DLD1 (cell line): ENCODE data around the gene FNIP2.

Experiments
- in situ Hi-C: cut with HindIII; loops from 2 replicates; pipeline ENCODE4 v1.10.0; 2017; ENCODE audit warnings: low sequenced_read_pairs

FNIP2 gene

DNA sequence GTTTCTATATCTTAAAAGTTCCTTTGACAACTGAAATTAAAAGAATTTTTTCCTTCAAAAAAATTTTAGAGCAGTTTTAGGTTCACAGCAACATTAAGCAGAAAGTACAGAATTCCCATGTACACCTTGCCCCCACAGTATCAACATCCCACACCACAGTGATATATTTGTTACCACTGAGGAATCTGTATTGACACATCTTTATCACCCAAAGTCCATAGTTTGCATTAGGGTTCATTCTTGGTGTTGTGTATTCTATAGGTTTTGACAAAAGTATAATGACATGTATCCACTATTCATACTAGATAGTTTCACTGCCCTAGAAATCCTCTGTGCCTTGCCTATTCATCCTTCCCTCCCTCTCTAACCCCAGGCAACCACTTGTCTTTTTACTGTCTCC is 43.7 kb downstream of the FNIP2 start:
- in situ Hi-C loops: no loop called here

DNA sequence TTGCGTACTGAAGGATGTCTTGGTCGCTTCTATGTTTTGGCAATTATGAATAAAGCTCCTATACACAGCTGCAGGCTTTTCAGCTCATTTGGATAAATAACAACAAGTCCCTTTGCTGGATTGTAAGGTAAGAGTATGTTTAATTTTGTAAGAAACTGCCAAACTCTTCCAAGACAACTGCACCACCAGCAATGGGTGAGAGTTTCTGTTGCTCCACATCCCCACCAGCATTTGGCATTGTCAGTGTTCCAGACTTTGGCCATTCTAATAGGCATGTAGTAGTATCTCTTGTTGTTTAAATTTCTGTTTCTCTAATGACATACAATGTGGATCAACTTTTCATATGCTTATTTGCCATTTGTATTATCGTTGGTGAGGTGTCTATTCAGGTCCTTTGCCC is 44.3 kb downstream of the FNIP2 start:
- in situ Hi-C loops: no loop called here

DNA sequence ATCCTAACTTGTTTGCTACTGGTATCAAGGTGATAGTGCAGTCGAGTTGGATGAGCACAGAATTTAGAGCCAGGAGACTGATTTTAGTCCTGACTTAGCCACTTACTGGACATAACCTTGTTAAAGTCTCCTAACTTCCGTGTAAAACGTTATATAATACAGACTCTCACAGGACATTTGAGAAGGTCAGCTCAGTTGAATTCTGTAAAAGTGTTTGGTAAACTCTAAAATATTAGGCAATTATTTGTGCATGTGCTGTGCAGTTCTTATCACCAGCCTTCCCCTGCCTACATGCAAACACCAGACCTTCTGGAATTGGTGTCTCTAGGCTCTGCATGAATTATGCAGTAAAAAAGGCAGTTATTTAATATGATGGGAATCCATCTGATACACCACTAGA is 45.4 kb downstream of the FNIP2 start:
- in situ Hi-C loops: no loop called here

DNA sequence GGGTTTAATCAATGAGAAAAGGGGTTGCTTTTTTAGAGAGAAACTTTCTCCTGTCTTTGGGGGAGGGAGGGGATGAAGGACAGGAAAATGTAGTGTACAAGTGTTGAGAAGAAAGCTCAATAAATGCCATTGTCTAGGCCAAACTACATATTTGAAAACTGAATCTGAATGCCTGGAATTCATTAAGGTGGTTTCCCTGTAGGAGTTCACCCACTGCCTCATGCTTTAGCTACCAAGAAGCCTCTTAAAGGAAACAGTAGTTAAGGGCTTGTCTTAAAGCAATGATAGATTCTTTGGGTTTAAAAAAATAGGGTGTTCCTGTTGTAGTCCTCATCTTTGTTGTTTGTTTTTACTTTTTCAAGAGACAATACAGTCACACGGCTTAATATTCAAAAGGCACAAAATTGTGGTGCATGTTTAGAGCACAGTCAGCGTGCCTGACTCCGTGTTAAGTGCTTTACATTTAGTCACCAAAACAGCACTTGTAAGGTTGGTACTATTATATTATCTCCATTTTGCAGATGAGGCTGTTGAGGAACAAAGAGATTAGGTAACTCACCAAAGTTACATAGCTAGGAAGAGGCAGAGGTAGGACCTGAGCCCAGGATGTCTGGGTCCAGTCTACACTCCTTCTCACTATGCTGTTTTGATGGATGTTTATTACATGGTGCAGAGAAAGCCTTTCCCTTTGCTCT is 46.0 kb downstream of the FNIP2 start:
- in situ Hi-C loops: no loop called here

DNA sequence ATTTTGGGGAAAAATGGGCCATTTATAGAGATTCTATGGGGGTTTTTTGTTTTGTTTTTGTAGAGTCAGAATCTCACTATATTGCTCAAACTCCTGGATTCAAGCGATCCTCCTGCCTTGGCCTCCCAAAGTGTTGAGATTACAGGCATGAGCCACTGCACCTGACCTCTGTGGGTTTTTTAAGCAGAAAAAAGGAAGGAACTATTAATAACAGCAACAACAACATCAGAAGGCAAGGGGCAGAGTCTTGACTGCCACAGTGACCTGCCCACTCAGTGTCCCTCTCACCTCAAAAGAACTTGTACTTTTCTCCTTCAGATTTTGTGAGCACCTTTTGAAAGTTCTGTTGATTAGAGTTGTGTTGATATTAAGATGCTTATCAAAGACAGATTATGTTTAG is 48.1 kb downstream of the FNIP2 start:
- in situ Hi-C loops: no loop called here

DNA sequence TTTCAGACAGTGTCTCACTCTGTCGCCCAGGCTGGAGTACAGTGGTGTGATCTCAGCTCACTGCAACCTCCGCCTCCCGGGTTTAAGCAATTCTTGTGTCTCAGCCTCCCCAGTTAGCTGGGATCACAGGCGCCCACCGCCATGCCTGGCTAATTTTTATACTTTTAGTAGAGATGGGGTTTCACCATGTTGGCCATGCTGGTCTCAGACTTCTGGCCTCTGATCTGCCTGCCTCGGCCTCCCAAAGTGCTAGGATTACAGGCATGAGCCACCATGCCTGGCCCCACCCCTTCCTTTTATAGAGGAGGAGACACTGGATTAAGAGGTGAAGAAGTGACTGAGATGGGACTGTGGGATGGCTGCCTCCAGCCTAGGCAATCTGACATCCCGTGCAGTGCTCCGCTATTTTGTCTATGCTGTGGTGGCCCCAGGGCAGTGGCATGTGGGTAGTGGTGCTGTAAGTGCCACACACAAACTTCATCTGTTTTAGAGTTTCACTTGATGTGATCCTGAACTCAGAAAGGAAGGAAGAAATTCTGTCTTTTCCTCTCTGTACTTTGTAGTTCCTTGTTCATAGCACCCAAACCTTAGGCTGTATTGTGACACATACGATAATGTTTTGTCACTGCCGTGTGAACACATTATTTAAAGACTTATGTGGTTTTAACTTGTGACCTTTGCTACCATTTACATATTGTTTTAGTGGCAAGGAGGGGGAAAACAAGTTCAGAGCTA is 48.9 kb downstream of the FNIP2 start:
- in situ Hi-C loops: no loop called here

DNA sequence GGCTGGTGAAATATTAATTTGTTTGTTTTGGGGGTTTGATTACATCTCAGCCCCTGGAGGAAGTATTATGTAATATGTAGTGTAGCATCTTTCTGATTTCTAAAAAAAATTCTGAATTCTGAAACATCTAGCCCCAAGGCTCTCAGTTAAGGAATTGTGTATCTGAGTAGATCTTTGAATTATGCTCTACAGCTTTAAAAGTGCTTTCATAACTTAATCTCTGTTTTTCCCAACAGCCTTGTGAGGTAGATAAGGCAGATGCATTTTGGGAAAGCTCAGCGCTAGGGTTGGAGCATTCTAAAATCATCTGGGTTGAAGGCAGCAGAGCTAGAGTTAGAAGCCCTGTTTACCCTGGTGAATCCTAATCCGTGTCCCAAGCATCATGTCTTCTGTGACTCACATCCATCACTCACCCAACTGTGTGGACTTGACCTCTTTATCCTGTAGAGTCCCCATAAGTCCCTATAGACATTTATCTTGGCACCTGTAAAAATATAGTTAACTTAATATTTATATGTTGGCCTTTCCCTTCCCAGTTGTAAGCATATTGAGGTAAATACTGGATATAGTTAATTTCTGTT is 49.8 kb downstream of the FNIP2 start:
- in situ Hi-C loops: no loop called here

DNA sequence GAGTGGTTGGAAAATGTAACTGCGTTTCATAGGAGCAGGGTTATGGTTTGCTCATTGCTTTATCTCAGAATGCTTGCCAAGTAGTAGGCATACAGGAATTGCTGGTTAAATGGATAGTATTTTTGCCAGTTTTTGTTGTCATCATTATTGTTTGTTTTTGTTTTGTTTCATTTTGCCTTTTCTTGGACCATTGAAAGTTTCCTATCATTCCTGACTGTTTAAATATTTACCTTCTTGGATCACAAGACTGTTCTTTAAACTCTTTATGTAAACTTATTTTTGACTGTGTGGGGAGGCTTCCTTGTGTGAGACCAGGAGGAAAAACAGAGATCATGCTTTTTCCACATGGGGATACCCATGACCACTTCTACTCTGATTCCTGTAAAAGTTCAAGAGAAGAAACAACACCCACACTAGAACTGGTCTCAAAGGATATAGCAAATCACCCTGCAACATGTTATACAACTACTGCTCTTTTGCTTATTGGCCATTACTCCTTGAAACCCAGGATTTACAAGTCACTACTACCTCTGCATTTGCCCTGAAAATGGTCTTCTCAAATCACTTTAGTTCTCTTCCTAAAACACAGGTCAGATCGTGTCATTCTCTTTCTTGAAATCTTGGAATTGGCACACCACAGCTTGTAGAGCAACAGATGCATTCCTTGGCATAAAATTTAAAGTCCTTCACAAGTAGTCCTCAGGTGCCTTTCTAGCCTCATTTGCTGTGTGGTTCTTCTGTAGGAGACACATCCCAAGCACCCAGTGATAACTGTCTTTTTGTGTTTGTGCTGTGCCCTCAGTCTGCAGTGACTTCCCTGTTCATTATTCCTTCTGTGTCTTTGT is 51.3 kb downstream of the FNIP2 start:
- in situ Hi-C loops: no loop called here

DNA sequence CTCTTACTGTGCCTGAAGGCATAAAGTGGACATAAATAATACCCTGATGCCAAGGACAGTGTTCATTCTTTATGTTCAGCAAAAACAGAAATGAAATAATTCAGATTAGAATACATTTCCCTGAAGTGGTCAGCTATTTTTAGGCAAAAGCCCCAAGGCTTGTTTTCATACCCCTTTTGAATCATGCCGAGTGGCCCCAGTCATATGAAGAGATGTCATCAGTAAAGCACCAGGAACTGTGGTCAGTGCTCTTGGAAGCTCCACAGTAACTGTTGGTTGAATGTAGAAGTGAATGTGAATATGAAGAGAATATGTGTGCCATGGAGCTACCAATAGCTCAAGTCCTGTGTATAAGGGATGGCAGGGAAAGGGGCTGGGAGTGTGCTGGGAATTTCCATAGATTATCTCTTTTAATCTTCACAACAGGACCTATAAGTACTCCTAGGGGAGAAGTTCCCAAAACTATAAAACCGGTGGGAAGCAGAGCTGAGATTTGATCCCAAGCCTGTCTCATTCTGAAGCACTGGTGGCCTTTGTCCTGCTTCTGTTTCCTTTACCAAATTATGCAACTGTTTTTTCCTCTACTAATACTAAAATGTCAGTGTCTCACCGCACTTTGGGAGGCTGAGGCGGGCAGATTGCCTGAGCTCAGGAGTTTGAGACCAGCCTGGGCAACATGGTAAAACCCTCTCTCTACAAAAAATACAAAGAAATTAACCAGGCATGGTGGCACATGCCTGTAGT is 52.6 kb downstream of the FNIP2 start:
- in situ Hi-C loops: no loop called here

DNA sequence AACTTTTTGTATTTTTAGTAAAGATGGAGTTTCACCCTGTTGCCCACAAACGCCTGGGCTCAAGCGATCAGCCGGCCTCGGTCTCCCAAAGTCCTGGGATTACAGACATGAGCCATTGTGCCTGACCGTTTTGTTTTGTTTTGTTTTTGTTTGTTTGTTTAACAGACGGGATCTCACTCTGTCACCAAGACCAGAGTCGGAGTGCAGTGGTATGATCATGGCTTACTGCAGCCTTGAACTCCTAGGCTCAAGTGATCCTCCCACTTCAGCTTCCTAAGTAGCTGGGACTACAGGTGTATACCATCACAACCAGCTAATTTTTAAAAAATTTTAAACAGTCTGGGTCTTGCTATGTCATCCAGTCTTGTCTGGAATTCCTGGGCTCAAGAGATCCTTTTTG is 53.5 kb downstream of the FNIP2 start:
- in situ Hi-C loops: no loop called here

DNA sequence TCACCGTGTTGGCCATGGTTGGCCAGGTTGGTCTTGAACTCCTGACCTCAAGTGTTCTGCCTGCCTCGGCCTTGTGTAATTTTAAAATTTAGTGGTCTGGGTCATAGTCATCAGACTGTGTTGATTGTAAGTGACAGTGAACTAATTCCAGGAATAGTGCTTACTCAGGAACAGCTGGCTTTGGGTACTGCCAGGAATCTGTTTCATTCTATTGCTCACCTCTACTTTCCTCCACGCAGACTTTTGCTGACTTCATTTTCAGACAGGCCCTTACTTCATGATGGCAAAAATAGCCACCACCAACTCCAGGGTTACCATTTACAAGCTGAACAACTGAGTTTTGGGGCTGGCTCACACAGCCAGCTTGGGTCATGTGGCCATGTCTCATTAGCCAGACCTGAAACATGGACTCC is 54.6 kb downstream of the FNIP2 start:
- in situ Hi-C loops: no loop called here

DNA sequence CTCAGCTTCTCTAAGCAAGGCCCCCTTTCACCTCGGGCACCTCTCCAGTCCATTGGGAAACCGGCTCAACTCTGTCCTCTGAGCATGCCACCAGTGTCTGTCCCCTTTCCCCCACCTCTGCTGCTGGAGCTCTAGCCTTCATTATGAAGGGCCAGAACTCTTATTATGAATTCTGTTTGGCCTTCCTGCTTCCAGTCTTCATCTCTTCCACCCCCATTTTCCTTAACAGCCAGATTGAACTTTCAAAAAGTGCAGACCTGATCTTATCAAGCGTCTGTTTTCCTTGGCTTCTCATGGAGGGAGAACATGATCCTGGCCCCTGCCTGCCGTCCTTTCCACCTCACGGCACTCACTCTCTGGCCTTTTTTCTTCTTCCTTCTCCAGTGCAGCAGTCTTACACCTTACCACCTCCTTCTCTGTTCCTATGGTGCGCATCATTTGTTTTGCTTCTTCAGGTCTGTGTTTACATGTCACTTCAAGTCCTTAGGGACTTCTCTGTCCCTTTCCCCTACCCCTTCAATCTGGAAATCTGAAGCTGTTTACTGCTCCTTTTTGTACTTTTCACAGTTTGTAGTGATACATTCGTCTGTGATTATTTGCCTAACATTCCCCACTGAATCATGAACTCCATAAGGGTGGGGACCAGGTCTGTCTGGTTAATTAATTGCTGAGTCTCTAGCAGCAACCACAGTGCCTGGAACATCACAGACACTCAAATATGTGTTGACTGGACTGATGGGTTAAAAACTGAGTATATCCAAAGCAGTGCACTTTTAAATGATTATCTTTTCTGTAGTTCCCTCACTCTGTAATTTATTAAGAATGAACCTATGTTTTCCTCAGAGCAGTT is 55.8 kb downstream of the FNIP2 start:
- in situ Hi-C loops: loop anchor here (25.0 kb wide), 1 partner anchor 363 kb away; no protein-coding TSS in a partner anchor

DNA sequence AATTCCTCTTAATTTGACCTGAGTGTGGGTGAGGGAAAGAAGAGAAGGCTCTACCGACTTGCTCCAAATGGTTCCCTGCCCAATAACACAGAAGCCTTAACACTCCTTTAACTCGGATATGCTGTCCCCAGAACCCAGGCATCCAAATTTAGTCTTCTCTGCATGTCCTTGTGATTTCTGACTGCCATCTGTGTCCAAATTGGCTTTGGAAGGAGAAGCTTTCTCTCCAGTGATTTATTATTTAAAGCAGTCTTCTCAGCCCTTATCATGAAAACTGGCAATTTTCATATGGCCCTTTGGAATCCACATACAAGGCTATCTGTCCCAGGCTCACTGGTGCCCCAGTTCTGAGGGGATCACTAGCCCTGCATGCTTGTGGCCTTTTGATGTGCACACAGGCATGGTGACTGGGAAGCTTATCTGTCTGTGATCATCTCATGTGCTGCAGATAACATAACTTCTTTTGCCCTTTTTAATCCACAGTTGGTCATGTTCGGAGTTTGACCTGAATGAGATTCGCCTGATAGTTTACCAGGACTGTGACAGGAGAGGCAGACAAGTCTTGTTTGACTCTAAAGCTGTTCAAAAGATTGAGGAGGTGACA is 56.7 kb downstream of the FNIP2 start:
- in situ Hi-C loops: loop anchor here (25.0 kb wide), 1 partner anchor 362 kb away; no protein-coding TSS in a partner anchor

DNA sequence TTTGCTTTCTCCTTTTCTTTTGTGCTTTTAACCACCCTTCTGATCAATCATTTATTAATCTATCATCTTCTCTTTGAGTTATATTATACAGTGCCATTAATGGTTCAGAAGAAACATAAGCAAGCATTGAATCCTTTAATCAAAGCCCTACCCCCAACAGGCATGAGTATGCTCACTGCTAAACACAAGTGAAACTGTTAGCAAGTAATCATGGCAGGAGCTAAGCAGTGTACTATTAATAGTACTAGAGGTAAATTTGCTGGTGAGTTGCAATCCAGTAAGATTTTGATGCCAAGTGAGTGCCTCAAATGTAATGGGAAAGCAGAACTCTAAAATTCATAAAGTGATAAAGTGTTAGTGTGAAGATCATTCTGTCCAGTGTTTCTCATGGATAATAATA is 57.2 kb downstream of the FNIP2 start:
- in situ Hi-C loops: loop anchor here (25.0 kb wide), 1 partner anchor 361 kb away; no protein-coding TSS in a partner anchor

DNA sequence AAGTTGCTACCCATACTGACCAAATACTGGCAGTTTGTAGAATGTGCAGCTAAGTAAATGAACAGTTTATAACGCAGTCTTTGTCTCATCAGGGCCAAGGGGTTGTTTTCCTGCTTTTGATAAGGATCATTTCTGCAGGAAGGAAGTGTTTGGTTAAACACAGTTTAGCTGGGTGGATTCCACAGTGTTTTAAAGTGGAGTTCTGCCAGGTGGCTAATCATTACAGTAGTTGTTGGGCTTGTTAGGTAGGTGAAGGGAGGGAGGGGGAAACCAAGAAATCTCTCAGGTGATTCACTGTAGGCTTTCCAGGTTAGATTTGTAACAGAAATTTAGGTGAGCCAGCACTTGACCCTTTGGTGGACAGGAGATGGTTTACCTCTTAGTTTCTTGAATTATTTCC is 58.1 kb downstream of the FNIP2 start:
- in situ Hi-C loops: loop anchor here (25.0 kb wide), 1 partner anchor 360 kb away; no protein-coding TSS in a partner anchor

DNA sequence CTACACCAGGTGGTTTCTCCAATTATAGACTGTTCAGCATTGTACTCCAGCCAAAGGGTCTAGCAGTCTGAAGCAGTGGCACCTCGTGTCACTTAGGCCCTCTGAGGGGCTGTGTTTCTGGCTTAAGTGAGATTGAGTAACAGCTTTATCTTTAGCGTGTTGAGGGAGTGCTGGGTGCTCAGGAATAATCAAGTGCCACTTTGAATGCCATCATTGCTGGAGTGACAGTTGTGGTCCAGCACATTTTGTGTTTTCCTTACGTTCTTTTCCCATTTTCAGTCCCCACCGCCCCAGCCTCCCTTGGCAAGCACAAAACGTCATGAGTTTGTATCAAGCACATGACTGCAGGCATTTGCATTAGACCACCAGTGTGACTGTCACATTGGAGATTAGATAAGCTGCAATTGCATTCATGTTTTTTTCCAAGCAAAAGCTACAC is 58.7 kb downstream of the FNIP2 start:
- in situ Hi-C loops: loop anchor here (25.0 kb wide), 1 partner anchor 360 kb away; no protein-coding TSS in a partner anchor

DNA sequence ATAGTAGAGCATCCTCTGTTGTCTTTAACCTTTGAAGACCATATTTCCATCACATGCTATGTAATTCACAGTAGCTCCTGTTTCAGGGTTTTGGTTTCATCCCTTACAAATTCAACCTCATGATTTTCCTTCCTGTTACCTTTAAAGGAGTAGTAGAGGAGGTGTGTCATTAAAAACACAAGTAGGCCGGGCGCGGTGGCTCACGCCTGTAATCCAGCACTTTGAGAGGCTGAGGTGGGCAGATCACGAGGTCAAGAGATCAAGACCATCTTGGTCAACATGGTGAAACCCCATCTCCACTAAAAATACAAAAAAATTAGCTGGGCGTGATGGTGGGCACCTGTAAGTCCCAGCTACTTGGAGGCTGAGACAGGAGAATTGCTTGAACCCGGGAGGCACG is 59.3 kb downstream of the FNIP2 start:
- in situ Hi-C loops: loop anchor here (25.0 kb wide), 1 partner anchor 359 kb away; no protein-coding TSS in a partner anchor

DNA sequence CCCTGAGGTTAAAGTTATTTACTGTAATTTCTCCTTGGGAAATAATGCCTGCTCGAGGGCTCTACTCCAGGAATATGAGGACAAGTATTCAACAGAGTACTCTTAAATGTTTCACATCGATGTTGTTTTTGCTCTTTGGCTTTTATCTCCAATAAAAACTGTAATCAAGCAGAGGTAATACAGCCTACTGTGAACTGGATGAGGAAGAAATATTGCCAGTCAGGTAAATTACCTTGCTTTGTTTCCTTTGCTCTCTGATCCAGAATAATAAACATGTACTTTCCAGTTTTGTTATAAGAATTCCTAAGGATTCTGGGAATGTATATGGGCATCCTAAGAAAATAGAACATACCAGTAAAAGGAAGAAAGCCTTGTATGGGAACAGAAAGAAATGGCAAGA is 60.4 kb downstream of the FNIP2 start:
- in situ Hi-C loops: loop anchor here (25.0 kb wide), 1 partner anchor 358 kb away; no protein-coding TSS in a partner anchor

DNA sequence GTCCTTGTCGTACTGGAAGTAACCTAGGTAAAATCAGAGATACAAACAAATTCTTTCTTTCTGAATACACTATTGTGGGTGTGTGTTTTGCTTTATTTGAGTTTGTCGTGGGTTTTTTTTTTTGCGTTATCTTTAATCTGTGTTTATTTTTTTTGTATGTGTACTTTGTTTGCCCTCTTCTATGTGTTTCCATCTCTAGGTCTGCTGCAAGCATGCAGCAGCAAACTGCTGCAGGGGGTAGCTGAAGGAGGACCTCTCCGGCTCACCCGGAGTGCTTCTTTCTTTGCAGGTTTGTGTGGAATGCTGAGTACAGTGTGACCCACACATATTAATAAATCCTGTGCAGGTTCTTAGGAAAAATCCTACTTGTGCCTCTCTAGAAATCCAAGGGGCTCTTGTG is 64.8 kb downstream of the FNIP2 start:
- in situ Hi-C loops: loop anchor here (25.0 kb wide), 1 partner anchor 354 kb away; no protein-coding TSS in a partner anchor
